GM12874 (cell line): ENCODE data around the gene OR2V1.
"Not testable (repeated sequence)": the region's sequence is repeated elsewhere in the genome, so short reads cannot be mapped to it uniquely, and the experiment has no call there.

Source experiments
- CTCF ChIP-seq: IDR thresholded peaks from 2 replicates; pipeline ENCODE4 v1.5.1; 2011; ENCODE audit warnings: low read depth, mild to moderate bottlenecking, control low read depth, low read length, moderate library complexity; ENCODE audit not compliant: insufficient read depth

OR2V1 gene

GRCh38 chr5:181149806-181150733, 19.1 kb upstream of the OR2V1 start:
- no peak for TF ChIP-seq CTCF

GRCh38 chr5:181149355-181149754, 18.4 kb upstream of the OR2V1 start:
- no peak for TF ChIP-seq CTCF

DNA sequence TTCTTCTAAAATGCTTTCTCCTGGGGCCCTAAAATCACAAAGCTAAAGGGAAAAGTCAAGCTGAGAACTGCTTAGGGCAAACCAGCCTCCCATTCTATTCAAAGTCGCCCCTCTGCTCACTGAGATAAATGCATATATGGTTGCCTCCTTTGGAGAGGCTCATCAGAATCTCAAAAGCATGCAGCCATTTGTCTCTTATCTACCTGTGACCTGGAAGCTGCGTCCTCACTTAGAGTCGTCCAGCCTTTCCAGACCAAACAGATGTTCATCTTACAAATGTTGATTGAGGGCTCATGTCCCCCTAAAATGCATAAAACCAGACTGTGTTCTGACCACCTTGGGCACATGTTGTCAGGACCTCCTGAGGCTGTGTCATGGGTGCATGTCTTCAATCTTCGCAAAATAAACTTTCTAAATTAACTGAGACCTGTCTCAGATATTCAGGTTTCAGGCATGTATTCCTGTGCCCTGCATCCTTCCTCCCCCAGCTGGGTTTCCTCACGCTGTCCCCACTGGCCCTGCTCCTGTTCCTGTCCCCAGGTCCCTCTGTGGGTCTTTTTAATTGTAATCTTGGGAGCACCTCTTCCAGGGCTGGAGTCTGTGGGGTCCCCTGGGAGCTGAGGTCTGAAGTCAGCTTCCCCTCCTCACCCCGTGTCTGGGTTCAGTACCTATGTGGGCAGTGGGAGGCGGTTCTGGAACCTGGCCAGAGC, 16.1 kb upstream of the OR2V1 start, which contains the start of gene OR2V2:
Gene OR2V2 (plus strand): TSS at position 660 of the 710 bp plus-strand sequence. CDS start 7,357 bp downstream, outside the sequence.
- TF ChIP-seq CTCF = not testable (repeated sequence)

DNA sequence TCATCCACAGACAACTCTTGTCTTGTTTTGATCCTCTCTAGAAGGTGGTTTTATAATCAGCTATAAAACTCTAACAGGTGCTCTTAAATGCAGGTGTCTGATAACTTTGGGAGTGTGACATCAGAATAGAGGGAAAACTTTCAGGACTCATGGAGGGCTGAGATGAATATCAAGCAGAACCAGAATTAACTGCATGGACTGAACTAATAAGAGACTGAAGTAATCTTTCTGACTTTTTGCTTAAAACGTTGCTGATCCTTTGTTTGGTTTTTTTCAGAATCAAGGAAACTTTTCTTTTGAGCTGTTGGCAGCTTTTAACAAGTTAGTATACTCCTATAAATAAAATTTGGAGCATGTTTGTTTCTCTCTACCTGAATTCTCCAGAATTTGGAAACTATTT, 14.2 kb upstream of the OR2V1 start:
- no peak for TF ChIP-seq CTCF

GRCh38 chr5:181142054-181142453, 11.1 kb upstream of the OR2V1 start:
- no peak for TF ChIP-seq CTCF

DNA sequence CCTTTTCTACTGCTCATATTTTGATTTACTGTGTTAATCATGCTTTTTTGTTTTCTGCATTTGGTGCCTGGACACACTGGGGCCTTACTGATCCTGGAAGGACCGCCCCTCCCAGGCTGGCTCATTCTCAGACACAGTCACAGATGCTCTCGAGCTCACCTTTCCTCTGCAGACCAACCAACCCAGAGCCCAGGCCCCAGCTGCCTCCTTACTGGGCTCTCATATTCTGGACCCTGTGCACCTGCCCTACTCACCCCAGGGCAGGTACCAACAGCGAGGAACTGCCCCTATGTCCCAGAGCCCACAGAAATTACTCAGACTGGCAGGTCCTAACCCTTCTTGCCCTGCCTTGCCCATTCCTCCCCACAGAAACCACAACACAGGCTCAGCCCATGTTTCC, 9.8 kb upstream of the OR2V1 start:
- no peak for TF ChIP-seq CTCF

GRCh38 chr5:181138258-181138657, 7.3 kb upstream of the OR2V1 start:
- no peak for TF ChIP-seq CTCF
